Ascending aorta (tissue), 2 donors: Measurements from ENCODE around the gene SORCS2. TPM values are rescaled to one million over a fixed set of nuclear protein-coding genes. Genes with fewer than 3 reads are reported as not detected.

ENCODE experiments used
- DNase-seq, 2 donors: peaks; one replicate each; pipeline ENCODE4 v3.0.0-alpha.2; 2019; ENCODE audit warnings: low spot score in 2 of 2
- H3K27ac ChIP-seq, 2 donors: fragments of 200-600 bp; sonication (generic); one replicate each; pipeline ENCODE4 v1.5.1; 2016 to 2017; ENCODE audit warnings: mild to moderate bottlenecking in 1 of 2
- H3K27me3 ChIP-seq: fragments of 200-600 bp; sonication (generic); one replicate; pipeline ENCODE4 v1.5.1; 2017
- H3K36me3 ChIP-seq, 2 donors: fragments of 200-600 bp; sonication (generic); one replicate each; pipeline ENCODE4 v1.5.1; 2016
- H3K4me1 ChIP-seq, 2 donors: fragments of 200-600 bp; sonication (generic); one replicate each; pipeline ENCODE4 v1.5.1; 2016 to 2017; ENCODE audit warnings: mild to moderate bottlenecking in 1 of 2
- H3K4me3 ChIP-seq, 2 donors: fragments of 200-600 bp; sonication (generic); one replicate each; pipeline ENCODE4 v1.5.1; 2016 to 2017; ENCODE audit warnings: mild to moderate bottlenecking in 1 of 2
- H3K9me3 ChIP-seq, 2 donors: fragments of 200-600 bp; sonication (generic); one replicate each; pipeline ENCODE4 v1.5.1; 2016
- intact Hi-C: fragments of 100-400 bp; cut with DNase I; formaldehyde crosslinking; loops from one replicate; pipeline ENCODE4 v1.15.1; 2023
- total RNA-seq: library from RNA; depleted of rRNA; stranded (reverse); fragments of >200 nt; gene quantifications from one replicate; pipeline ENCODE4 v1.1.0, GENCODE V29; 2016
- TF ChIP-seq, protein P1 (sequence below), 3 experiments: fragments of 200-600 bp in 2 of 3; fragments of 450-650 bp in 1 of 3; sonication (generic) in 2 of 3; IDR thresholded peaks; one replicate each; pipeline ENCODE4 v1.5.1; 2016 to 2019; ENCODE audit warnings: antibody characterized with exemption in 3 of 3, mild to moderate bottlenecking in 1 of 3, moderate library complexity in 1 of 3

Gene SORCS2
- total RNA-seq, 1 donor from 2014 or later = 0.32 TPM

DNA sequence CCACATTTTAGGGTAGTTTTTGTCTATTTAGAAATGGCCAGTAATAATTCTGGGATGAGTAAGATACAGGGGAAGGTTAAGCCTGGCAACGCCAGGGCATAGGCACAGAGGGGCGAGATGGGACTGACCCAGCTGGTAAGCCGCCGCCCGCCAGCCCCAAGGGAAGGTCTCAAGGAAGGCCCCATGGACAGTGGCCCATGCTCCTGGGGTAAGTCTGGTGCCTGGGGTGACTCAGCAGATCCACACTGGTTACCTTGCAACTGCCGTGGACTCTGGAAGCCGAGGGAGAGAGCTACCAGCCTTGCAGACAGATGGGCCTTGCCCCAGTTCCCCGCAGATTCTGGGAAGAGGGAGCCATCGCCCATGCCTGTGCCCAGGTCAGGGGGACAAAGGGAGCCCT is 567.9 kb downstream of the SORCS2 start:
- H3K4me1 ChIP-seq = no peaks in the 10 kb centered on the region
- no peaks in the 10 kb centered on the region for H3K27me3 ChIP-seq
- H3K4me3 ChIP-seq = no peak overlapping the region
- no peak overlapping the region for H3K27ac ChIP-seq
- no peak for DNase-seq
- intact Hi-C loops = loop anchor here (2.0 kb wide), 1 partner anchor 227 kb away; no protein-coding TSS in a partner anchor
- H3K9me3 ChIP-seq = no peaks in the 10 kb centered on the region
- peaks cover 7 to 26% of the 10 kb centered on the region in 2 donors for H3K36me3 ChIP-seq
- TF ChIP-seq, protein P1, sequence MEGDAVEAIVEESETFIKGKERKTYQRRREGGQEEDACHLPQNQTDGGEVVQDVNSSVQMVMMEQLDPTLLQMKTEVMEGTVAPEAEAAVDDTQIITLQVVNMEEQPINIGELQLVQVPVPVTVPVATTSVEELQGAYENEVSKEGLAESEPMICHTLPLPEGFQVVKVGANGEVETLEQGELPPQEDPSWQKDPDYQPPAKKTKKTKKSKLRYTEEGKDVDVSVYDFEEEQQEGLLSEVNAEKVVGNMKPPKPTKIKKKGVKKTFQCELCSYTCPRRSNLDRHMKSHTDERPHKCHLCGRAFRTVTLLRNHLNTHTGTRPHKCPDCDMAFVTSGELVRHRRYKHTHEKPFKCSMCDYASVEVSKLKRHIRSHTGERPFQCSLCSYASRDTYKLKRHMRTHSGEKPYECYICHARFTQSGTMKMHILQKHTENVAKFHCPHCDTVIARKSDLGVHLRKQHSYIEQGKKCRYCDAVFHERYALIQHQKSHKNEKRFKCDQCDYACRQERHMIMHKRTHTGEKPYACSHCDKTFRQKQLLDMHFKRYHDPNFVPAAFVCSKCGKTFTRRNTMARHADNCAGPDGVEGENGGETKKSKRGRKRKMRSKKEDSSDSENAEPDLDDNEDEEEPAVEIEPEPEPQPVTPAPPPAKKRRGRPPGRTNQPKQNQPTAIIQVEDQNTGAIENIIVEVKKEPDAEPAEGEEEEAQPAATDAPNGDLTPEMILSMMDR (IDR thresholded peaks at IDR 0.05) = no peak

DNA sequence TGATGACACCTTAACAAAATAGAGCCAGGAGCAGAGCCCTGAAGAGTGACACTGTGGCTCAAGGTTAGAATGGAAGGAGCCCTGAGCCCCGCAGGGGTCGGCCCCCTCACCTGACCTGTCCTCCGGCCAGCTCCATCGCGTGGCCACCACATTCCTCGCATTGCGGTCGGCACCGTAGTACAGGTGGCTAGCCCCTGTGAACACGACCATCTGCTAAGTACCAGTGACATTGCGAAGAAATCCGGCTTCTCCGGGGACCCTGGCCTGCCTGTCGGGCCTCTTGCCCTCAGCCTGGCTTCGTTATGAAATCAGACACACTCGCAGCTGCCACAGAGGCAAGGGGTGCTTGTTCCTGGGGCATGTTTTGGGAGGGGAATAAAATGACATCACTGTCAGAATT is 568.4 kb downstream of the SORCS2 start:
- no peak overlapping the region for H3K27ac ChIP-seq
- intact Hi-C loops = loop anchor here (1.0 to 2.0 kb wide), 2 partner anchors 42 to 226 kb away; no protein-coding TSS in a partner anchor

DNA sequence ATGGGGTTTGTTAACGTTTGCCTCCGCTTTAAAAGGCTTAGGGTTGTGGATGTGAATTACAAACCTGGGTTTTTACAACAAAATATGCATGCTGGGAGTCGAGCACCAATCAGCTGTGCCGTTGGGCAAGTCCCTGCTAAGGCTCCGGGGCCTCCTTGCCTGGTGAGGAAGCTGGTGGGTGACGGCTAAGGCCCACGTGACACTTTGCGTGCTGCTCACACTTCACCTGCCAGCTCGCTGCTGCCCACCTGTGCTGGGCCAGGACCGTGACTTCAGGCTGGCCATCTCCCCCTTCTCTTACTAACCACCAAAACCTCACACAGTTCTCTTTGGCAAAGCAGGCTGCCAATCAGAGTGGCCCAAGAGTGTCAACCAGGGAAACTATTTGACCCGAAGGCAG is 569.0 kb downstream of the SORCS2 start:
- intact Hi-C loops = loop anchor here (1.0 to 2.0 kb wide), 2 partner anchors 41 to 225 kb away; no protein-coding TSS in a partner anchor
- H3K36me3 ChIP-seq = peaks cover 11 to 31% of the 10 kb centered on the region in 2 donors
- no peak for DNase-seq
- no peaks in the 10 kb centered on the region for H3K27me3 ChIP-seq
- no peaks in the 10 kb centered on the region for H3K9me3 ChIP-seq
- H3K4me1 ChIP-seq = no peaks in the 10 kb centered on the region
- H3K4me3 ChIP-seq = no peak overlapping the region
- TF ChIP-seq, protein P1 (IDR thresholded peaks at IDR 0.05) = no peak
- no peak overlapping the region for H3K27ac ChIP-seq

More for the DNA sequence above, 568.4 kb downstream of the SORCS2 start:
- no peak for DNase-seq
- no peaks in the 10 kb centered on the region for H3K4me1 ChIP-seq
- peaks cover 10 to 27% of the 10 kb centered on the region in 2 donors for H3K36me3 ChIP-seq
- H3K9me3 ChIP-seq = no peaks in the 10 kb centered on the region
- no peaks in the 10 kb centered on the region for H3K27me3 ChIP-seq
- no peak overlapping the region for H3K4me3 ChIP-seq
- TF ChIP-seq, protein P1 (IDR thresholded peaks at IDR 0.05) = no peak

DNA sequence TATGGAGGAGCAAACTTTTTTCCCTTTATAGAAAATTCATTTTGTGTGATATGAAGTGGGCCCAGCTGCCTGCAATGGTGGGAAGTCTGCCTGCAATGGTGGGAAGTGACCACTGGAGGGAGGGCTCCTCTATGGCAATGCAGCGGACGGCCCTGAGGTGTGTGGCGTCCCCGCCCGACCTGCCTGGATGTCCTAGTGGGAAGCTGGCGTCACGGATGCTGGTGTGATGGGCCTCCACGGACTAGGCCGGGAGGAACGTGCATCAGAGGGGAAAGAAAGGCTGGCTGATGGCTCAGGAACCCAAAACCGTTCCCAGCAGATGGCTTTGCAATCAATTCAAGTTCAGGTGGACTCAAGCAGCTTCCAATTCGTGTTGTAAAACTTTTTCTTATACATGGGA is 569.4 kb downstream of the SORCS2 start:
- intact Hi-C loops = loop anchor here (1.0 to 2.0 kb wide), 2 partner anchors 41 to 225 kb away; no protein-coding TSS in a partner anchor
- Histone ChIP-seq H3K9me3 (no peaks in the 10 kb centered on the region), H3K36me3 (peaks cover 11 to 31% of the 10 kb centered on the region in 2 donors), H3K4me3 (no peak overlapping the region), H3K27me3 (no peaks in the 10 kb centered on the region), H3K27ac (peak overlapping the region; percentile 0 to 55), H3K4me1 (no peaks in the 10 kb centered on the region)
- TF ChIP-seq, protein P1 (IDR thresholded peaks at IDR 0.05) = peak; percentile 76 to 82 (median 81)
- DNase-seq = peak; percentile 31 to 90

GRCh38 chr4:7762376-7763030 is 570.2 kb downstream of the SORCS2 start:
- H3K4me3 ChIP-seq = no peak overlapping the region
- H3K4me1 ChIP-seq = no peaks in the 10 kb centered on the region
- DNase-seq = no peak
- intact Hi-C loops = no loop called here
- no peaks in the 10 kb centered on the region for H3K27me3 ChIP-seq
- H3K27ac ChIP-seq = peak overlapping the region; percentile 0 to 55
- TF ChIP-seq, protein P1 (IDR thresholded peaks at IDR 0.05) = no peak
- H3K9me3 ChIP-seq = no peaks in the 10 kb centered on the region
- peaks cover 15 to 37% of the 10 kb centered on the region in 2 donors for H3K36me3 ChIP-seq
